GM12874 (cell line): ENCODE data around the gene GMNN.

Experiments used
- CTCF ChIP-seq: IDR thresholded peaks from 2 replicates; pipeline ENCODE4 v1.5.1; 2011; ENCODE audit warnings: low read depth, mild to moderate bottlenecking, control low read depth, low read length, moderate library complexity; ENCODE audit not compliant: insufficient read depth

The GMNN gene

GRCh38 chr6:24774696-24775519, at the start of gene GMNN:
TSS of gene GMNN (plus strand) at chr6:24774937. CDS start at chr6:24777247, 2,310 bp downstream.
- no peak for TF ChIP-seq CTCF

- TF ChIP-seq CTCF = no peak
Measured at GRCh38 chr6:24734166-24734565, 40.6 kb upstream of the GMNN start.

- TF ChIP-seq CTCF = no peak
Measured at GRCh38 chr6:24738741-24739140, 36.0 kb upstream of the GMNN start.

GRCh38 chr6:24740861-24741260, 33.9 kb upstream of the GMNN start:
- TF ChIP-seq CTCF = no peak

- TF ChIP-seq CTCF = no peak
Measured at GRCh38 chr6:24742216-24742738, 32.5 kb upstream of the GMNN start.

- TF ChIP-seq CTCF = no peak
Measured at GRCh38 chr6:24743265-24743943, 31.3 kb upstream of the GMNN start.

GRCh38 chr6:24743944-24744335, 30.8 kb upstream of the GMNN start:
- no peak for TF ChIP-seq CTCF
